Measurements from ENCODE around the gene ADAMTS14.
A peak's percentile ranks its signal among the peaks of the same experiment; 100 is the strongest.

ADAMTS14 gene

DNA sequence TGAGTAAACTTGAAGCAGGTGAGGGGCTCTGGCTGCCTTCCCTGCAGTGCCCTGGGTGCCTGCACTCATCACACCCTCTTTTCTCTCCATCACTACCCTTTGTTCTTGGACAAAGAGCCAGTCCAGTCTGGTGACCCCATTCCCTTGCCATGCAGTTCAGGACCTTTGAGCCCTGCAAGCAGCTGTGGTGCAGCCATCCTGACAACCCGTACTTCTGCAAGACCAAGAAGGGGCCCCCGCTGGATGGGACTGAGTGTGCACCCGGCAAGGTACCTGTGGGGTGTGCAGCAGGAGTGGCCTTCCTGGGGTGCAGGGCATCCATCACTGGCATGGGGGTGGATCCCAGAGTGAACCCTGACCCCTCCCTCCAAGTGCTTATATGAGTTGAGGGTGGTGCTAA lies 64.2 kb downstream of the ADAMTS14 start:
- no peak for DNase-seq

DNA sequence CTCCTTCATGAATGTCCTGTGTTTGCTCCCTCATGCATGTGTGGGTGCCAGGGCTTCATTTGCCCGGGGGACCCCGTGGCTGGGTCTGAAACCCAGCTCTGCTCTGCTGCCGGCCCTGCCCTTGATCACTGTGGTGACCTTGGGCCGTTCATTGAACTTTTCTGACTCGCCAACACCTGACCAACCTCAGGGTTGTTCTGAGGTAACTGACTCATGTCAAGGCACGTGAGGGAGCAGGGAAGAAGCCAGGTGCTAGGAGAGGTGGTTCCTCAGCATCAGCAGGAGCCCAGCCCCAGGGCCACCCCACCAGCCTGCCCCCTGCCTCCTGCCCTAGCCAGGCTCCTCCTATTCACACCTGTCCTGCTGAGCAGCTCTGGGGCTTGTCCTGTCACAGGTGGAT lies 64.9 kb downstream of the ADAMTS14 start:
- DNase-seq = no peak

DNA sequence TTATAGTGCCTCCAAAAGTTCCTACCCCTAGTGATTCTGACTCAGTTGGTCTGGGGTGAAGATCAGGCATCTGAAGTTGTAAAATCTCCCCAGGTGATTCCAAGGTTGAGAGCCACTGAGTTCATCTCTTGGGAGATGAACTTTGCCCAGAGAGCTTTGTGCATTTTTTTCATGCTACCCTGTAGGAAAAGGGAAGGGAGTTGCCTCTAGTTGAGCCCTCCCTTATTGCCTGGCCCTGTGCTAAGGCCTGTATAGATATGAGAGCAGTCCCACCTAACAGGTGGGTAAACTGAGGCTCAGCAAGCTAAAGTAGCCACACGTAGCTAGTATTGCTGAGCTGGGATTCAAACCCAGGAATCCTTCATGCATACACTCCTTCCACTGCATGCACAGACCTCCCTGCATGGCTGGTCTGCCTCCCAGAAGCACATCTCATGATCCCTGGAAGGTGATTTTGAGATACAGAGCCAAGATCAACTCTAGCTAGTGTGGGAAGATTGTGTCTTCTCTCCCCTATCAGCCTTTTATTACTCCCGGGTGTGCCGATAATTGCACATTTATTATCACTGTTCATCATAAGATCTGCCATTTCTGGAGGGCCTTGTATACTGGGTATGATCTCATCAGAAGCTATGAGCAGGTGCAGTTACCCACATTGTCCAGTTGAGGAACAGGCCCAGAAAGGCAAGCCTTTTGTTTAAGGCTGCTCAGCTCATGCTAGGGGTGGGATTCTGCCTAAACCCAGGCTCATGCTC lies 65.9 kb downstream of the ADAMTS14 start:
- no peak for DNase-seq

DNA sequence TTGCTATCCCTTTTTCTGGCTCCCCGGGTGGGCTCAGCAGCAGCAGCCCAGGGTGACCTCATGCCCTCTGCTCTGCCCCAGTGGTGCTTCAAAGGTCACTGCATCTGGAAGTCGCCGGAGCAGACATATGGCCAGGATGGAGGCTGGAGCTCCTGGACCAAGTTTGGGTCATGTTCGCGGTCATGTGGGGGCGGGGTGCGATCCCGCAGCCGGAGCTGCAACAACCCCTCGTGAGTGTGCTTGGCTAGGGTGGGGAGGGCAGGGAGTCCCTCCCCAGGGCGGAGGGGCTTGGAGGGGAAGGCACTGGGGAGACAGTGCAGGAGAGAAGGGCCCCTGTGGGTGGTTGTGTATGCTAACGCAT lies 66.4 kb downstream of the ADAMTS14 start:
- no peak for DNase-seq

DNA sequence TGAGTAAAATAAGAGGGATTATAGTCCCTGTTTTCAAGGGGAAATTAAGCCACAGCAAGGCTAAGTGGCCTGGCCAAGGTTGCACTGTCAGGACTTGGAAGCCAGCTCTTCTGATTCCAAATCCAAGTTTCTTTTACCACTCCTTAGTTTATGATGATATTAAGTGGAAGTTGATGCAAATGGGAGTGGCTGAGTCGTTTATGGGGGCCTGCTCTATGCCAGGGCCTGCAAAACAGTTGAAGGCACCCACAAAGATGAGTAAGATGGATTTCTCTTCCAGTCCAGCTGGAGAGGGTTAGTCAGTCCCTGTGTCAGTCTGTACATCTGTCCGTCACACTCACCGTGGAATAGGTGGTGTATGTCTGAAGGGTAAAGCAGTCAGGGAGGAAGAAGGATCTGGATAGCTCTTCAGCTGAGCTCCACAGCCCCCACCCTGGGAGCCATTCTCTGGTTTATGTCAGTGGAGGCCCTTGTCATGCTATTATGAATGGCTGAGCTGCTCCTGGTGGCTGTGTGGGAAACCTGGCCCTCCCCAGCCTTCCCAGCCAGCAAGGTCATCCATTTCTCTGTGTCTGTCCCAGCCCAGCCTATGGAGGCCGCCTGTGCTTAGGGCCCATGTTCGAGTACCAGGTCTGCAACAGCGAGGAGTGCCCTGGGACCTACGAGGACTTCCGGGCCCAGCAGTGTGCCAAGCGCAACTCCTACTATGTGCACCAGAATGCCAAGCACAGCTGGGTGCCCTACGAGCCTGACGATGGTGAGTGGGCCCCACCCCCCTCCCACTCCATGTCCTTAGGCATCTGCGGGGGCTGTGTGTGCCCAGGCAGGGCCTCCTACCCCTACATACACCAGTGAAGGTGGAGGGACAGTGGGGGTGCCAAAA lies 68.3 kb downstream of the ADAMTS14 start:
- no peak for DNase-seq

DNA sequence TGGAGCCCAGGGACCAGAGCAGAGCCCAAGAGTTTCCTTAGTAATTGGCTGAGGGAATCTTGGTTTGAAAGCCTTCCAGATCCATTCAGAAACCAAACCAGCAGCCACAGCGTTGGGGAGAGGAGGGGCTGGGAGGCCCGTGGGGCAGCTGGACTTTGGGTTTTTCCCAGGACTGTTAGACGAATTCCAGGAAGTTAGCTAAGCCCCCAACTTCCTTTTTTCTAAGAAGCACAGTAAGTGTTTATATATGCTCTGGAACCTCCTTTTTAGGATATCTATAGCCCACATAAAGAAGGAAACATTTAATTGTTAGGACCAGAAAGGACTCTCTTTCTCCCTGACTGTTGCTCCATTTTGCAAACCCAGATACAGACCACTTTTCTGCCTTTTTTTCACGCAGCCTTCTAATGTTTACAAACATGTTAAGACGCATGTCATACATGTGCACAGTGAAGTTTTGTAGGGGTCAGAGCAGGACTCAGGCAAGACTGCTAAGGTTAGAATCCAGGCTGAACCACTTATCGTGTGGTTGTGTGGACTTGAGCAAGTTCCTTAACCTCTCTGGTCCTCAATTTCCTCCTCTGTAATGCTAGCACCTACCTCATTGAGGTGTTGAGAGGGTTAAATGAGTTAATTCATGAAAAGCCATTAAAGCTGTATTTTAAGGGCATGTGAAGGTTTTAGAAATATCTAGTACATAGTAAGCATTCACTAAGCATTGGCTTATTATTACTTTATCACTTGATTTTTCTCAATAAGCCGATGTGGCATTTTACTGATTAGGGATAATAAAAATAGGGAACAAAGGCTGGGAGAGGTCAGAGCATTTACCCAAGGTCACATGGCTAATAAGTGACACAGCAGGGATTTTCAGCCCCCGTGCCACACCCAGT lies 70.5 kb downstream of the ADAMTS14 start:
- DNase-seq = peak; percentile 21

DNA sequence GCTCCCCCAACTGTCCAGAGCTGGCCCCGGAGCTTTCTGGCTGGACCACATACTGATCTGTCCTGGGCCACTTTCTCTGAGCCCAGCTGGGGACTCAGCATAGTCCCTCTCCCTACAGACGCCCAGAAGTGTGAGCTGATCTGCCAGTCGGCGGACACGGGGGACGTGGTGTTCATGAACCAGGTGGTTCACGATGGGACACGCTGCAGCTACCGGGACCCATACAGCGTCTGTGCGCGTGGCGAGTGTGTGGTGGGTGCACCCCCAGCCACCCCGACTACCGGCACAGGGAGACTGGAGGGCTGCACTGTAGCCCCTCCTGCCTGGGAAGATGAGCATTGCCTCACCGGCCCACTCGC lies 71.1 kb downstream of the ADAMTS14 start:
- DNase-seq = no peak

DNA sequence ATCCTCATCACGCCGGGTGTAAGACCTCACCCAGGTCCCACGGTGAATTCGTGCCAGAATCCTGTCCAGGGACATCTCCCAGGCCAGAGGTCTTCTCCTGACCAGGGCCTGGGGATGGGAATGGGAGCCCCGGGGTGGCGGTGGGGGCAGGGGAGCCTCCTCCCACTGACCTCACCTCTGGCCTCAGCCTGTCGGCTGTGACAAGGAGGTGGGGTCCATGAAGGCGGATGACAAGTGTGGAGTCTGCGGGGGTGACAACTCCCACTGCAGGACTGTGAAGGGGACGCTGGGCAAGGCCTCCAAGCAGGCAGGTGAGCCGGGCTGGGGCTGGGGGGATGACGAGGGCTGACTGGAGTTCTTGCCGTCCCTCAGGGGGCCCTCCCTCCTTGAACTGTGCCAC lies 71.6 kb downstream of the ADAMTS14 start:
- no peak for DNase-seq

DNA sequence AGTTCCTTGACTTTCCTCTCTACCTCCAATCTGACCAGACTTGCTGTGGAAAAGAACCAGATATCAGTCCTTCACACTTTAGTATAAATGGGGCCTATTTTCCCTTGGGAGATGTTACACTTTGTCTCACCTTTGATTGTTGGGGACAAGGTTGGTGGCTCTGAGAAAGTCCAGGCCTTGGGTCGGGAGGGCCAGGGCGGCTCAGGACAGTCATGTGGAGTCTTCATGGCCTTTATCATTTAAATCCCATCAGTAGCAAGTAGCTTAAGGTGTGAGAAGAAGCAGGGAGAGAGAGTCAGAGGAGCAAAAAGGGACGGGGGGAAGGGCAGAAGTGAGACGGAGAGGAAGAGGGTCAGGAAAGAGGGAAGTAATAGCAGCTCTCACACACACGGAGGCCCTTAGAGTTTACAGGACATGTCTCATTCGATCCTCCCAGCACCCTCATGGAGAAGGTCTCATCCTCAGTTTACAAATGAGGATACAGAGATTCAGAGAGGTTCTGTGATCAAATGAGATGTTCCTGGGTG lies 72.4 kb downstream of the ADAMTS14 start:
- no peak for DNase-seq

DNA sequence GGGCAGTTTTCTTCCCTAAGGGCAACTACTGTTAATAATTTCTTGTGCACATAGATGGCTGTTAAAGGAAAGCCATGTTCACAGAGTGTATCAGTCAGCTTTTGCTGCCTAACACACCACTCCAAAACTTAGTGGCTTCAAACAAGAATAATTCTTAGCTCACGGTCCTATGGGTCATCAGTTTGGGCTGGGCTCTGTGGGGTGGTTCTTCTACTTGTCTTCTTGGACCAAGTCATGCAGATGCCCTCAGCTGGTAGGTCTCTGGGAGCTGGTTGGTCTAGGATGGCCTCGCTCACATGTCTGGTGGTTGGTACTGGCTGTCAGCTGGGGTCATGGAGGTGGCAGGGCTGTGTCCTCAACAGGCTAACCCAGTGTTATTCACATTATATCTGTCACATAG lies 73.2 kb downstream of the ADAMTS14 start:
- DNase-seq = no peak

DNA sequence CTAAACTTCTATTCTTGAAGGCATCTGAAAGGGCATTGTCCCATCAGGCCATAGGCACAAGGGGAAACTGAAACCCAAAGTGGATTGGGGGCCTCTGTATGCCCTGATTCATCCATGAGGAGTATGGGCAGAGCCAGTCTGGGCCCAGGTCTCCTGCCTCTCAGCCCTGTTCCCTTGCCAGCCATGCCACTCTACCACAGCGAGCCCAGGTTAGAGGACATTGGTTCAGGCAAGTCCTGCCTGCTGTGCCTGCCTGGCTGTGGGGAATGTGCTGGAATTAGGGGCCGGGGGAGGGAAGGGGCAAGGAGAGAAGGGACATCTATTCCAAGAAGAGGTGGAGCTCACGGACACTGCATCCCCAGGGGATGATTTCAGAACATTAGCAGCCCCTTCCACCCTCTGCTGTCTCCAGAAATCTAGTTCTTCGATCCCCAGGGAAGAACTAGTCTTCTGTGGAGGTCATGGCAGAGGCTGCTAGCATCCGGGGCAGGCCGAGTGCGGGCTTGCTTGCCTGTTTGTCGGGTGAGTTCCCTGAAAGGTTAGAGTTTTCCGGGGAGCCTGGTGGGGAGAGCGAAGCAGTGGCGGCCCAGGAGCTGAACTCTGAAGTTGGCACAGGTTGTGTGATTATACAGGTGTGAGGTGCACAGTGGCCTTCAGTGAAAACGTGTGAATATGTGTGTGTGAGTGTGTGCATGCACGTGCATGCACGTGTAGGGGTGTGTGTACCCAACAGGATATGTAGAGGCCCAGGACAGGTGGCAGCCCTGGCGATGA lies 75.1 kb downstream of the ADAMTS14 start:
- no peak for DNase-seq

DNA sequence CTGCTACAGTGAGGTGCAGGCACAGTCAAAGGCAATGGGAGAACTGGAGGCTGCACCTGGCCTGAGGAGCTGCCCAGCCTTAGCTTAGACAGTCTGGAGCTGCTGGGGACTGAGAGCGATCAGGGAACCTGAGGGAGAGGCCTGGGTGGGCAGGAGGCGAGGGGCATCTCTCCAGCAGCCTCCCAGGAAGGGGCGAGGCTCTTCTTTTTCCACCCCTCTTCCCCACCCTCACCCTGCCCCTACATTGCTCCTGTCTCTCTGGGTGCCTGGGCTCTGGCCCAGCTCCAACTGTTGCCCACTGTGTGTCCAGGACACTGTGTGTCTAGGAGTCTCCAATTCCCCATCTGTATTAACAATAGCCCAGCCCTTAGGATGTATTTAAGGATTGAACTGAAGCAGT lies 76.0 kb downstream of the ADAMTS14 start:
- no peak for DNase-seq

DNA sequence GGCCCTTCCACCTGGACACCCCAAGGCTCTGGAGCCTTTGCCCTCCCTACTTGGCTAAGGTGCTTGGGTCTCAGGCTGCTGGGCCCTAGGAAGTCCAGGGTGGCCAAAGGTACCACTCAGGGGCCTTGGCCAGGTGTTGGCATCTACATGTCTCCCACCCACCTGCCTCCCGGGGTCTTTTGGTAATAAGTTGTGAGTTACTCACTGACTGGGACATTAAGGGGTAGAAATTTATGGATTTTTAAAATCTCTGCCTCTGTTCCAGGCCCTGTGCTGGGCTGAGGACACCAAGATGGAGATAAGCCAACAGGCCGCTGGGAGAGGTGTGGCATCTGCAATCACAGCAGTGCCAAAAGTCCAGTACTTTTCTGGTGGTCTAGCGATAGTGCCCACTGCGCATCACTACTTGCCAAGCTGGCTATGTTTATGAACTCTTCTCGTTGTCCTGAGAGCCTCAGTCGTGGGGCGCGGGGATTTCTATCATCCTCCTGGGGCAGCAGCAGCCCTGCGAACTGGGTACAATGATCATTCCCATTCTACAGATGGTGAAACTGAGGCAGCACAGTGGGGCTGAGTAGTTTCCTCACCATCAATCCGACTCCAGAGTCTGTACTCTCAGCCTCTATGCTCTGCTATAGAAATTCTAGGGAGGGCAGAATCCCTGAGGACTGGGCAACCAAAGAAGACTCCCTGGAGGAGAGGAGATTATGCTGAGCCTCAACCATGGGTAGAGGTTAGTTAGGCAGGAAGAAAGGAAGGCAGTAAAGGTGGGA lies 76.7 kb downstream of the ADAMTS14 start:
- no peak for DNase-seq

DNA sequence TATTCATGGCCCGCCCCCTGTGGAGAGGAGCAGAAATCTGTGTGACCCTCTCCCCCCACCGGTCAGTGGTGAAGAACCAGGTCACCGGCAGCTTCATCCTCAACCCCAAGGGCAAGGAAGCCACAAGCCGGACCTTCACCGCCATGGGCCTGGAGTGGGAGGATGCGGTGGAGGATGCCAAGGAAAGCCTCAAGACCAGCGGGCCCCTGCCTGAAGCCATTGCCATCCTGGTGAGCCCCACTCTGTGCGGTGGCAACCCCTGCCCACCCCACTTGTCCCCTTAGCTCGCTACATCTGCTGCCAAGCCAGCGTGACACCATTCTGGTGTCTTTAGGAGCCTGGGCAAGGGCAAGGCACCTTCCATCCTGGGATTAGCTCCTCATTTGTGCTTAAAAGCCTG lies 77.5 kb downstream of the ADAMTS14 start:
- DNase-seq = no peak

DNA sequence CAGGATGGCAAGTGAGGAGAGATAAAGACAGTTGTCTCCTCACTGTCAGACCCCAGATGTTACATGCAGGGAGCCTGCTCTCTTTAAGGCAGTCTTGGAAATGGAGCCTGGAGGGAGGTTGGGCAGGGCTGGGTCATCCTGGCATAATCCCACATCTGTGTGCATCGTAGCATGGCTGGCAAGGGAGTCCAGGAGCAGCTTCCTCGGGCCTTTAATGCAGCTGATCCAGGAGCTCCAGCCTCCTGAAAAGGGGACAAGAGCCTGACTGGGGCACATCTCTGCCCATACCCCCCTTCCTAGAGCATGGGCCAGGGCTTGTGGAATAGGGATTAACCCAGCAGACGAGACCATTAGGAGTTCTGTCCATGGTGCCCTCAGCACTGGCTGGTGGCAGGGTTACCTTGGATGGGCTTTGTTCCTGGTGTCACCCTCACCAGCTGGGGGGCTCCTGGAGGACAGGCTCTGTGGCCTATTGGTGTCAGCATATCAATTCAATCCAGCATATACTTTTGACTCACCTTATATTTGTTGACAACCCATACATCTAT lies 77.9 kb downstream of the ADAMTS14 start:
- no peak for DNase-seq

DNA sequence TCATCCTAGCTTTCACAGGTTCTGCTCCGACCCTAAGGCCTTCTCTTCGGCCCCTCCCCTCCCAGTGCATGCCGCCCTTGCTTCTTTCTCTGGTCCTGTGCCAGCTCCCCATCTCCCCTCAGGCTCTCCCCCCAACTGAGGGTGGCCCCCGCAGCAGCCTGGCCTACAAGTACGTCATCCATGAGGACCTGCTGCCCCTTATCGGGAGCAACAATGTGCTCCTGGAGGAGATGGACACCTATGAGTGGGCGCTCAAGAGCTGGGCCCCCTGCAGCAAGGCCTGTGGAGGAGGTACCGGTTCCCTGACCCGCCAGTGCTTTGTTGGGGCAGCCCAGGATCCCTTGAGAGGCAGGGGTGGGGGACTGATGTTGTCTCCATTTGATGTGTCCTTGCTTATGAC lies 79.0 kb downstream of the ADAMTS14 start:
- no peak for DNase-seq

DNA sequence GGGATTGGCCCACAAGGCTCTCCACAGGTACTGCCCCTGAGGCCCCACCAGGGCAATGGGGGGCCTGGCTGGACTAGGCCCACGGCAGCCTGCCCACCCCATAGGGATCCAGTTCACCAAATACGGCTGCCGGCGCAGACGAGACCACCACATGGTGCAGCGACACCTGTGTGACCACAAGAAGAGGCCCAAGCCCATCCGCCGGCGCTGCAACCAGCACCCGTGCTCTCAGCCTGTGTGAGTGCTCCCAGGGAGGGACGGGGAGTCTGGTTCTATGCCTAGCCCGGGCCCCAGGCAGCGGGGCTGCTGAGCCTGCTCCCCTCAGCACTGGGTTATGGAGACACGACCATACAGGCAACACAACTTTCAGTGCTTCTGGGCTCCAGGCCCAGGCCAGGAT lies 79.7 kb downstream of the ADAMTS14 start:
- DNase-seq = no peak

DNA sequence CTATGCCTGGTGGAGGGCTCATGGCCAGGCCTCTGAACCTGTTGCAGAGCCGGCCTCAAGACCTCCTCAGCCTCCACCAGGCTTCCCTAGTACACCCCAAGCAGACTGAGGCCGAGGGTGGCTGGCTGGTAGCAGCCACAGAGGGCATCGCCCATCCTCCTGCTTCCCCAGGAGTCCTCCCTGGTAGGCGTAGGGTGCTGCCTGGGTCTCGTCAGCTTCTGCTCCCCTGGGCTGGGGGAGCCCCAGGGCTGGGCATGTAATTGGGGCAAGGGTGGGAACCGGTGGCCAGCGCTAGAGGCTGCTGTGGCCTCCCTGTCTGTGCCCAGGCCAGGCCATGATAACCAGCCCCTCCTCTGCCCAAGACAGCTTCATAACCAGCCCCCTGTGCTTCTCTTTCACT lies 80.3 kb downstream of the ADAMTS14 start:
- no peak for DNase-seq

DNA sequence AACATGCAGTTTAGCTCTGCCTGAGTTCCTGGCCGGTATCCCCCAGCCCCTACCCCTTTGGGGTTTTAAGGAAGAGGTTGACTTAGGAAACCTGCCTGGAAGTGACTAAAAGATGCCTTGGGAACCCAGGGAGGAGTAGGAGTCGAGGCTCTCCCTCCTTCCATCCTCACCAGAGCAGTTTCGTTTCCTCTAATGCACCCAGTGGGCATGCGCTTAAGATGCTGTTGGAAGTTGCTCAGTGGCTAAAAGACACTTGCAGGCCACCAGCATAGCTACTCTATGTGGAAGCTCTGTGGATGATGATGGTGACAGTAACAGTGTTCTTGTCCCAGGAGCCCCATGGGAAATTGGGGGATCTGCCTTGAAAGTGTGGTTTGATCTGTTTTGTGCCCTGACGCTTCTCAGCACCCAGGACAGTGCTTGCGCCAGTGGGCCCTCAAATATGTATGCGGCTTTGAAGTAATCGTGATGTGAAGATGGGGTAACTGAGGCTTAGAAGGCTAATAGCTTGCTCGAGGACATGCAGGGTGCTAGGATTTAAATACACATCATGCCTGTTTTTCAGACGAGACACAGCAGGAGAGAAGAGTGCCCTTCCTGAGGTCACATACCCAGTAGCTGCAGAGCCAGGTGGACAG lies 80.8 kb downstream of the ADAMTS14 start:
- no peak for DNase-seq

DNA sequence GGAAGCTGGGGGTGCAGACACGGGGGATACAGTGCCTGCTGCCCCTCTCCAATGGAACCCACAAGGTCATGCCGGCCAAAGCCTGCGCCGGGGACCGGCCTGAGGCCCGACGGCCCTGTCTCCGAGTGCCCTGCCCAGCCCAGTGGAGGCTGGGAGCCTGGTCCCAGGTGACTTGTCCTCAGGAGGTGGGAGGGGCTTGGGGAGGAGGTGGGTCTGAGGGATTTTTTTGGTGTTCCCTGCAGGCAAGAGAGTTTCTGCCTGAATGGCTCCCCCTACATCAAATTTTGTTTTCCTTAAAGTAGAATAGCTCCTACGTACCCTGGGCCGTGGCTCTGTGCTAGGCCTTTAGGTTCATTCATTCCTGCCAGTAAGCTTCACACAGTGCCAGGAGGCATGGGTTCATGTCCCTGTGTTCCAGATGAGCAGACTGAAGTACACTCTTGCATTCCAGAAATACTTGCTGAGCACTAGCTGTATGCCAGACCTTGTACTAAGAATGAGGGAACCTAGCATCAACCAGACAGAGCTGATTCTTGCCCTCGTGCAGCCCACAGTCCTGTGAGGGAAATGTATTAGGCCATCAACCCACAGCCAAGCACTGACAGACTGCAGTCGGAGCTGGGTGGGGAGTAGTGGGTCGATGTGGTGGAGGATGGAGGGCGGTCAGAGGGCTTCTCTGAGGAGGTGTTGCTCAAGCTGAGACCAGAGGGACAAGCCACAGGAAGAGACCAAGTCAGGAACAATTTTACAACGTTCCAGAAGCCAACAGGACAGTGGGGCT lies 81.7 kb downstream of the ADAMTS14 start:
- no peak for DNase-seq

Measured in activated CD4-positive, alpha-beta T cell treated with anti-CD3 and anti-CD28 coated beads, Interleukin-2, Interleukin-6, amounts not matched to agents 100 ng/mL and 50 ng/mL, durations not matched to agents 16 hours and 8 hours (primary cell).